Breast epithelium (tissue), 4 donors: ENCODE results near the gene AUH. TPM values are rescaled to one million over a fixed set of nuclear protein-coding genes. Genes with fewer than 3 reads are reported as not detected.

ENCODE experiments used
- DNase-seq, 2 donors: peaks; one replicate each; pipeline ENCODE4 v3.0.0-alpha.2; 2019; ENCODE audit warnings: low spot score in 2 of 2
- H3K27ac ChIP-seq, 2 donors: fragments of 200-600 bp; sonication (generic) in 1 of 2; one replicate each; pipeline ENCODE4 v1.5.1; 2016 to 2019; ENCODE audit warnings: mild to moderate bottlenecking in 1 of 2
- H3K27me3 ChIP-seq, 2 donors: fragments of 200-600 bp; sonication (generic) in 1 of 2; one replicate each; pipeline versions ENCODE4 v1.5.1 to v1.6.0; 2017 to 2019; ENCODE audit warnings: control low read depth in 1 of 2, mild to moderate bottlenecking in 1 of 2
- H3K36me3 ChIP-seq: fragments of 200-600 bp; one replicate; pipeline ENCODE4 v1.5.1; 2019
- H3K4me1 ChIP-seq, 2 donors: fragments of 200-600 bp; sonication (generic); one replicate each; pipeline ENCODE4 v1.5.1; 2016 to 2019; ENCODE audit warnings: control low read depth in 1 of 2
- H3K4me3 ChIP-seq, 3 donors: fragments of 200-600 bp; sonication (generic); 1 replicate in 2 of 3; 2 replicates in 1 of 3; pipeline ENCODE4 v1.5.1; 2016 to 2019; ENCODE audit warnings: mild to moderate bottlenecking in 3 of 3, moderate library complexity in 2 of 3
- H3K9me3 ChIP-seq, 2 donors: fragments of 200-600 bp; sonication (generic) in 1 of 2; one replicate each; pipeline ENCODE4 v1.5.1; 2016 to 2019; ENCODE audit warnings: control low read depth in 1 of 2
- CTCF ChIP-seq, 3 donors: fragments of 450-650 bp; IDR thresholded peaks; one replicate each; pipeline ENCODE4 v1.5.1; 2016 to 2017; ENCODE audit warnings: antibody characterized with exemption in 3 of 3, mild to moderate bottlenecking in 3 of 3, moderate library complexity in 3 of 3
- POLR2A ChIP-seq: fragments of 450-650 bp; IDR thresholded peaks from one replicate; pipeline ENCODE4 v1.6.1; 2016; ENCODE audit warnings: antibody characterized with exemption, mild to moderate bottlenecking, moderate library complexity
- POLR2AphosphoS5 ChIP-seq, 3 donors: sonication (generic); formaldehyde crosslinking; IDR thresholded peaks; one replicate each; pipeline ENCODE4 v1.6.1; 2017; ENCODE audit warnings: antibody characterized with exemption in 3 of 3
- intact Hi-C: fragments of 100-400 bp; cut with DNase I; formaldehyde crosslinking; loops from one replicate; pipeline ENCODE4 v1.15.1; 2023; ENCODE audit warnings: low total_unique reads
- total RNA-seq, 3 donors: library from RNA; depleted of rRNA; stranded (reverse); fragments of >200 nt; gene quantifications; one replicate each; pipeline ENCODE4 v1.1.0, GENCODE V29; 2016

The AUH gene
- total RNA-seq, 3 donors from 2014 or later = 34.2 to 64.4 (median 50.8) TPM

GRCh38 chr9:91198405-91198804 lies 163.3 kb downstream of the AUH start:
- intact Hi-C loops = no loop called here
- Histone ChIP-seq H3K27me3 (no peaks in the 10 kb centered on the region), H3K4me3 (no peak overlapping the region), H3K27ac (peak overlapping the region; percentile 79 to 96), H3K4me1 (peaks cover 0 to 19% of the 10 kb centered on the region in 2 donors), H3K9me3 (no peaks in the 10 kb centered on the region), H3K36me3 (no peaks in the 10 kb centered on the region)
- DNase-seq = no peak
- TF ChIP-seq POLR2A (no peak), POLR2AphosphoS5 (IDR thresholded peaks at IDR 0.05) (no peak), CTCF (IDR thresholded peaks at IDR 0.05) (no peak)

GRCh38 chr9:91197232-91198181 lies 164.2 kb downstream of the AUH start:
- Histone ChIP-seq H3K27me3 (no peaks in the 10 kb centered on the region), H3K4me3 (no peak overlapping the region), H3K4me1 (peaks cover 0 to 21% of the 10 kb centered on the region in 2 donors), H3K36me3 (no peaks in the 10 kb centered on the region), H3K9me3 (no peaks in the 10 kb centered on the region), H3K27ac (peak overlapping the region; percentile 94 to 96)
- DNase-seq = peak in 1 of 2 donors; percentile 85
- intact Hi-C loops = no loop called here
- peak in 2 of 3 donors; percentile 12 to 39 for TF ChIP-seq CTCF (IDR thresholded peaks at IDR 0.05)
- TF ChIP-seq POLR2AphosphoS5 (IDR thresholded peaks at IDR 0.05) = peak; percentile 96 to 100 (median 100)
- no peak for TF ChIP-seq POLR2A

- Histone ChIP-seq H3K4me1 (peaks cover 0 to 29% of the 10 kb centered on the region in 2 donors), H3K4me3 (no peak overlapping the region), H3K27ac (peak overlapping the region; percentile 94 to 96), H3K27me3 (no peaks in the 10 kb centered on the region), H3K36me3 (no peaks in the 10 kb centered on the region), H3K9me3 (no peaks in the 10 kb centered on the region)
- DNase-seq = no peak
- TF ChIP-seq CTCF (IDR thresholded peaks at IDR 0.05) (no peak), POLR2A (no peak), POLR2AphosphoS5 (IDR thresholded peaks at IDR 0.05) (no peak)
- intact Hi-C loops = no loop called here
Measured at GRCh38 chr9:91196103-91196950, 165.4 kb downstream of the AUH start.

- intact Hi-C loops = no loop called here
- H3K27ac ChIP-seq = peak overlapping the region; percentile 94 to 96
- TF ChIP-seq CTCF (IDR thresholded peaks at IDR 0.05) = no peak
- TF ChIP-seq POLR2A = no peak
- no peak for TF ChIP-seq POLR2AphosphoS5 (IDR thresholded peaks at IDR 0.05)
Measured at GRCh38 chr9:91195372-91196012, 166.2 kb downstream of the AUH start.

More at GRCh38 chr9:91195372-91196012, 166.2 kb downstream of the AUH start:
- Histone ChIP-seq H3K36me3 (no peaks in the 10 kb centered on the region), H3K4me3 (no peak overlapping the region), H3K9me3 (no peaks in the 10 kb centered on the region), H3K27me3 (no peaks in the 10 kb centered on the region), H3K4me1 (peaks cover 0 to 29% of the 10 kb centered on the region in 2 donors)
- no peak for DNase-seq
